Loucy (cell line): ENCODE results near the gene EVI5.

Experiments
- EZH2phosphoT487 ChIP-seq: fragments of 200-600 bp; IDR thresholded peaks from 2 replicates; pipeline ENCODE4 v1.6.1; 2018; ENCODE audit warnings: antibody characterized with exemption, mild to moderate bottlenecking, moderate library complexity, borderline replicate concordance
- TF ChIP-seq, protein P1 (sequence below): fragments of 200-600 bp; sonication (generic); conservative IDR thresholded peaks from 2 replicates; pipeline ENCODE4 v1.5.1; 2014; ENCODE audit warnings: mild to moderate bottlenecking, antibody characterized with exemption, low read length

DNA sequence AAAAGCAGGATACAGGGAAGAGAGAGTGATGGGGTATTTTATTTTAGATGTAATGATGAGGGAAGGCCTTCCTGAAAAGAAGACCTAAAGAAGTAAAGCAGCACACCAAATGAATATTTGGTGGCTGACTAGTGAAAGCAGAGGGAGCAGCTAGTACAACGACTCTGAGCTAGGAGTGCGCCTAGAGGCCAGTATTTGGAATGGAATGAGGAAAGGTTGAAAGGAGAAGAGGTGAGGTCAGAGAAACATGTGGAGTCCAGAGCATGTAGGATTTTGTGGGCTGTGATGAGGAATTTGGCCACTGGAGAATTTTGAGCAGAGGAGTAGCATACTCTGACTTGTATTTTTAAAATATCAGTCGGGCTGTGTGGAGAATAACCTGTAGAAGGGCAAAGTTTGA, 35.1 kb upstream of the EVI5 start:
- TF ChIP-seq EZH2phosphoT487, result no peak
- TF ChIP-seq, protein P1, sequence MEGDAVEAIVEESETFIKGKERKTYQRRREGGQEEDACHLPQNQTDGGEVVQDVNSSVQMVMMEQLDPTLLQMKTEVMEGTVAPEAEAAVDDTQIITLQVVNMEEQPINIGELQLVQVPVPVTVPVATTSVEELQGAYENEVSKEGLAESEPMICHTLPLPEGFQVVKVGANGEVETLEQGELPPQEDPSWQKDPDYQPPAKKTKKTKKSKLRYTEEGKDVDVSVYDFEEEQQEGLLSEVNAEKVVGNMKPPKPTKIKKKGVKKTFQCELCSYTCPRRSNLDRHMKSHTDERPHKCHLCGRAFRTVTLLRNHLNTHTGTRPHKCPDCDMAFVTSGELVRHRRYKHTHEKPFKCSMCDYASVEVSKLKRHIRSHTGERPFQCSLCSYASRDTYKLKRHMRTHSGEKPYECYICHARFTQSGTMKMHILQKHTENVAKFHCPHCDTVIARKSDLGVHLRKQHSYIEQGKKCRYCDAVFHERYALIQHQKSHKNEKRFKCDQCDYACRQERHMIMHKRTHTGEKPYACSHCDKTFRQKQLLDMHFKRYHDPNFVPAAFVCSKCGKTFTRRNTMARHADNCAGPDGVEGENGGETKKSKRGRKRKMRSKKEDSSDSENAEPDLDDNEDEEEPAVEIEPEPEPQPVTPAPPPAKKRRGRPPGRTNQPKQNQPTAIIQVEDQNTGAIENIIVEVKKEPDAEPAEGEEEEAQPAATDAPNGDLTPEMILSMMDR, result no peak
